Tongue (tissue), 2 donors: ENCODE data around the gene RAB24. TPM values are rescaled to one million over a fixed set of nuclear protein-coding genes. Genes with fewer than 3 reads are reported as not detected.
"Not testable (repeated sequence)": the region's sequence is repeated elsewhere in the genome, so short reads cannot be mapped to it uniquely, and the experiment has no call there.

Source experiments
- DNase-seq: peaks from one replicate; pipeline ENCODE4 v3.0.0-alpha.2; 2015
- total RNA-seq: library from RNA; depleted of rRNA; stranded (reverse); fragments of >200 nt; gene quantifications from one replicate; pipeline ENCODE4 v1.2.3, GENCODE V29; 2014

RAB24 gene
- total RNA-seq, 1 donor from 2014 or later = 25.4 TPM

GRCh38 chr5:177310757-177311391 is 7.4 kb upstream of the RAB24 start:
- DNase-seq = peak; percentile 38

- no peak for DNase-seq
Observed at GRCh38 chr5:177310332-177310731, 6.8 kb upstream of the RAB24 start.

- peak; percentile 81 for DNase-seq
Observed at GRCh38 chr5:177309351-177310191, 6.1 kb upstream of the RAB24 start.

- DNase-seq = no peak
Observed at GRCh38 chr5:177308740-177309139, 5.2 kb upstream of the RAB24 start.

GRCh38 chr5:177307544-177308363 is 4.2 kb upstream of the RAB24 start:
- no peak for DNase-seq

- peak; percentile 12 for DNase-seq
Observed at GRCh38 chr5:177306674-177307543, 3.4 kb upstream of the RAB24 start.

- not testable (repeated sequence) for DNase-seq
Observed at GRCh38 chr5:177306103-177306640, 2.7 kb upstream of the RAB24 start.

GRCh38 chr5:177304392-177305119 is 1.0 kb upstream of the RAB24 start:
- DNase-seq = no peak

- peak; percentile 13 for DNase-seq
Observed at GRCh38 chr5:177303925-177304391, 439 bp upstream of the RAB24 start.

GRCh38 chr5:177302354-177303110 is 987 bp downstream of the RAB24 start:
- DNase-seq = peak; percentile 16

GRCh38 chr5:177301503-177302165 is 1.9 kb downstream of the RAB24 start:
- DNase-seq = peak; percentile 65

GRCh38 chr5:177300951-177301350 is 2.6 kb downstream of the RAB24 start:
- no peak for DNase-seq

- DNase-seq = peak; percentile 64
Observed at GRCh38 chr5:177300236-177300880, 3.2 kb downstream of the RAB24 start.

GRCh38 chr5:177299697-177300096 is 3.8 kb downstream of the RAB24 start:
- no peak for DNase-seq

GRCh38 chr5:177297922-177298321 is 5.6 kb downstream of the RAB24 start:
- DNase-seq = no peak

- no peak for DNase-seq
Observed at GRCh38 chr5:177296581-177296980, 6.9 kb downstream of the RAB24 start.

- no peak for DNase-seq
Observed at GRCh38 chr5:177295924-177296323, 7.6 kb downstream of the RAB24 start.

- DNase-seq = no peak
Observed at GRCh38 chr5:177294632-177295031, 8.9 kb downstream of the RAB24 start.
